ENCODE data around the gene WFDC8.

DNA sequence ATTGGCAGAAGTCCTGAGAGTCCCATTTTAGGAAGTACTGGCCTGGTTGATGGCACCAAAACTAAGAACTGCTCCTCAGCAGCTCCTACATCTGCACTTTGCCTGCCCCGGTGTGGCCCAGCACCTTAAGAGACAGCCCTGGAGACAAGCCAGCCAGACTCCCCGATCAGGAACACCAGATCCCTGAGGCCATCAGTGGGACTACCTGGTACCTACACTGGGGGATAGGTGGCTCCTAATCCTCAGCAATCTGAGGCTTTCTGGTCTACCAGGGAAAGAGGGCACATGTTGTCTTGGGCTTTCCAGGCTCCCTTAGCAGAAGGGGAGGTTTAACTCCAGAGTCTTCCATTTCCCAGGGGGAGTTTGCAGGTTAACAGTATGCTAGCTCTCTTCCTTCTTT is 39.7 kb downstream of the WFDC8 start, which contains the start of gene WFDC6:
- TF ChIP-seq, protein P1, sequence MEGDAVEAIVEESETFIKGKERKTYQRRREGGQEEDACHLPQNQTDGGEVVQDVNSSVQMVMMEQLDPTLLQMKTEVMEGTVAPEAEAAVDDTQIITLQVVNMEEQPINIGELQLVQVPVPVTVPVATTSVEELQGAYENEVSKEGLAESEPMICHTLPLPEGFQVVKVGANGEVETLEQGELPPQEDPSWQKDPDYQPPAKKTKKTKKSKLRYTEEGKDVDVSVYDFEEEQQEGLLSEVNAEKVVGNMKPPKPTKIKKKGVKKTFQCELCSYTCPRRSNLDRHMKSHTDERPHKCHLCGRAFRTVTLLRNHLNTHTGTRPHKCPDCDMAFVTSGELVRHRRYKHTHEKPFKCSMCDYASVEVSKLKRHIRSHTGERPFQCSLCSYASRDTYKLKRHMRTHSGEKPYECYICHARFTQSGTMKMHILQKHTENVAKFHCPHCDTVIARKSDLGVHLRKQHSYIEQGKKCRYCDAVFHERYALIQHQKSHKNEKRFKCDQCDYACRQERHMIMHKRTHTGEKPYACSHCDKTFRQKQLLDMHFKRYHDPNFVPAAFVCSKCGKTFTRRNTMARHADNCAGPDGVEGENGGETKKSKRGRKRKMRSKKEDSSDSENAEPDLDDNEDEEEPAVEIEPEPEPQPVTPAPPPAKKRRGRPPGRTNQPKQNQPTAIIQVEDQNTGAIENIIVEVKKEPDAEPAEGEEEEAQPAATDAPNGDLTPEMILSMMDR (IDR thresholded peaks at IDR 0.05): no peak
- TF ChIP-seq POLR2A (IDR thresholded peaks at IDR 0.05): no peak
